GM13976 (cell line): ENCODE data around the gene NACAD.

Experiments used
- DNase-seq: peaks from one replicate; pipeline ENCODE4 v3.0.0; 2012; ENCODE audit warnings: low spot score
- in situ Hi-C: fragments of 300-500 bp; cut with MboI; formaldehyde crosslinking; loops from one replicate; pipeline ENCODE4 v1.12.0; 2022; ENCODE audit warnings: low sequenced_read_pairs, mixed read lengths, inconsistent platforms; ENCODE audit not compliant: unreplicated experiment
- TF ChIP-seq, protein P1 (sequence below): IDR thresholded peaks from 2 replicates; pipeline ENCODE4 v1.5.1; 2012; ENCODE audit warnings: borderline replicate concordance, mild to moderate bottlenecking; ENCODE audit not compliant: insufficient read depth; ENCODE audit errors: extremely low read depth, missing control alignments, control extremely low read depth

NACAD gene

DNA sequence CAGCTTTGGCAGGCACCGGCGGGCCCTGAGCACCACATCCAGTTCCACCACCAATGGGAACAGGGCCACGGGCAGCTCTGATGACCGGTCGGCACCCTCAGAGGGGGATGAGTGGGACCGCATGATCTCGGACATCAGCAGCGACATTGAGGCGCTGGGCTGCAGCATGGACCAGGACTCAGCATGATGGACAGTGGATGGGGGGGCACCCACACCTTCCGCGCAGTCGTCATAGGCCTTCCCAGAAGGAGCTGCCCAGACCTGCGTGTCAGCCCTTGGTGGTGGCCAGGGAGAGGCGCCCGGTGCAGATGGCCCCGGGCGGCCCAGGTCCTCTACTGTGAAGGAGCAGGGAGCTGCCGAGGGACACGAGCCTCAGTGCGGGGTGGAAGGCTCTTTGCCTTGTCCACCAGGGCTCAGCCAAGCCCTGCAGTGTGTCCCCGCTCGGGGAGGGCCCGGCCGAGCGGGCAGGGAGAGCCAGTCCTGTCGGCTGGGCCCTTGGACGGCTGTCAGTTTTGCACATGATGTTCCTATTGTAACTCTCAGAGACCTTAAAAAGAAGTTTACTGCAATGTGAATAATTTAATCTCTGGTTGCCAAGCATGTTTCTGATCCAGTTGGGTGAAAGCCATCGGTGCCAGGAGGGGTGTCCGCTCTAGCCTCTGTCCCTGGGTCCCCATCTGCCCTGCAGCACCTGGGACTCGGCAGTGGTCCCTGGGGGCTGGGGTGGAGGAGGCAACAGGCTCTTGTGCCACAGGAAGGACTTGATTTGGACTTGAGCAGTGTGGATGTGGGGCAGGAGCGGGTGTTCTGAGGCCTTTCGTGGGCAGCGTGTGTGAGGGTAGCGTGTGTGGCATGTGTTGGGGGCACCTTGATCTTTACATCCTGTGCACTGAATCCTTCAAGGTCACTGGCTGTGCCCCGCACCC is 12.6 kb downstream of the NACAD start:
- in situ Hi-C loops, result no loop called here
- no peak for DNase-seq
- TF ChIP-seq, protein P1, sequence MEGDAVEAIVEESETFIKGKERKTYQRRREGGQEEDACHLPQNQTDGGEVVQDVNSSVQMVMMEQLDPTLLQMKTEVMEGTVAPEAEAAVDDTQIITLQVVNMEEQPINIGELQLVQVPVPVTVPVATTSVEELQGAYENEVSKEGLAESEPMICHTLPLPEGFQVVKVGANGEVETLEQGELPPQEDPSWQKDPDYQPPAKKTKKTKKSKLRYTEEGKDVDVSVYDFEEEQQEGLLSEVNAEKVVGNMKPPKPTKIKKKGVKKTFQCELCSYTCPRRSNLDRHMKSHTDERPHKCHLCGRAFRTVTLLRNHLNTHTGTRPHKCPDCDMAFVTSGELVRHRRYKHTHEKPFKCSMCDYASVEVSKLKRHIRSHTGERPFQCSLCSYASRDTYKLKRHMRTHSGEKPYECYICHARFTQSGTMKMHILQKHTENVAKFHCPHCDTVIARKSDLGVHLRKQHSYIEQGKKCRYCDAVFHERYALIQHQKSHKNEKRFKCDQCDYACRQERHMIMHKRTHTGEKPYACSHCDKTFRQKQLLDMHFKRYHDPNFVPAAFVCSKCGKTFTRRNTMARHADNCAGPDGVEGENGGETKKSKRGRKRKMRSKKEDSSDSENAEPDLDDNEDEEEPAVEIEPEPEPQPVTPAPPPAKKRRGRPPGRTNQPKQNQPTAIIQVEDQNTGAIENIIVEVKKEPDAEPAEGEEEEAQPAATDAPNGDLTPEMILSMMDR, result no peak

- in situ Hi-C loops, result no loop called here
- DNase-seq, result no peak
- TF ChIP-seq, protein P1, result no peak
Observed at GRCh38 chr7:45075355-45075644, 13.5 kb downstream of the NACAD start.

DNA sequence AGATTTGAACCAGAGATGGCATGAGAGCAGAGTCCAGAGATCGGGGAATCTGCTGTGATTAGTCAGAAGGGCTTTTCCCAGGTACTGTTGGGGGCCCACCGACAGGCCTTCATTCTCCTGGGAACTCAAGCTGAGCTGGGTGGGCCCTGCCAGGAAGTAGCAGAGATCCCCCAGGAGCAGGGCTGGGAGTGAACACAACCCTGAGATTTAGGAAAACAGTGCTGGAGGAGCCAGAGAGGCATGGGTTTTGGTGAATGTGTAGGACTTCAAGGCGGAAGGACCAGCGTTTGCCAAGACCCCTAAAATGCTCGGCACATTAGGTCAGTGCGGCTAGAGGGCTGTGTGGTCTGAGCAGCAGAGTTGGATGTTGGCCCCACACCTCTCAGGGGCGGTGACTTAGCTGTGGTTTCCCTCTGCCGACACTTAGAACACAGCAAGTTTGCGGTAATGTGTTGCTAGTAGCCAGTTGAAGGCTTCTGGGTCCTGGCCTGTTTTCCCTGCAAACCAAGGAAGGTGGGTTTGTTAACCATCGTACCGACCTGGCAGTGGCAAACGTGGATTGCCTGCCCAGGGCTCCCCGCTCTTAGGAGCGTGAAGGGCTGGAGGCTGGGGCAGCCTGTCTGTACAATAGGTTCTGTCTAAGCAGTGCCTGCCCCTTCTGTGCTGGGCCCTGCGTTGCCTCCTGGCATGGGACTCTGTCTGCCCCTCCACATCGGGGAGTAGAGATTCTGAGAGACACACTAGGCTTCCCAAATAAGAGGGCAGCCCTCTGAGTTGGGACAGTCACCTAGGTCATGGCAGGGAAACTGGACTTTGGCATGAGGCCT is 14.0 kb downstream of the NACAD start:
- TF ChIP-seq, protein P1, result no peak

GRCh38 chr7:45073786-45074527 is 14.8 kb downstream of the NACAD start:
- in situ Hi-C loops, result no loop called here
- TF ChIP-seq, protein P1, result no peak
- peak; percentile 27 for DNase-seq

More for the DNA sequence above, 14.0 kb downstream of the NACAD start:
- in situ Hi-C loops, result no loop called here
- DNase-seq, result no peak

DNA sequence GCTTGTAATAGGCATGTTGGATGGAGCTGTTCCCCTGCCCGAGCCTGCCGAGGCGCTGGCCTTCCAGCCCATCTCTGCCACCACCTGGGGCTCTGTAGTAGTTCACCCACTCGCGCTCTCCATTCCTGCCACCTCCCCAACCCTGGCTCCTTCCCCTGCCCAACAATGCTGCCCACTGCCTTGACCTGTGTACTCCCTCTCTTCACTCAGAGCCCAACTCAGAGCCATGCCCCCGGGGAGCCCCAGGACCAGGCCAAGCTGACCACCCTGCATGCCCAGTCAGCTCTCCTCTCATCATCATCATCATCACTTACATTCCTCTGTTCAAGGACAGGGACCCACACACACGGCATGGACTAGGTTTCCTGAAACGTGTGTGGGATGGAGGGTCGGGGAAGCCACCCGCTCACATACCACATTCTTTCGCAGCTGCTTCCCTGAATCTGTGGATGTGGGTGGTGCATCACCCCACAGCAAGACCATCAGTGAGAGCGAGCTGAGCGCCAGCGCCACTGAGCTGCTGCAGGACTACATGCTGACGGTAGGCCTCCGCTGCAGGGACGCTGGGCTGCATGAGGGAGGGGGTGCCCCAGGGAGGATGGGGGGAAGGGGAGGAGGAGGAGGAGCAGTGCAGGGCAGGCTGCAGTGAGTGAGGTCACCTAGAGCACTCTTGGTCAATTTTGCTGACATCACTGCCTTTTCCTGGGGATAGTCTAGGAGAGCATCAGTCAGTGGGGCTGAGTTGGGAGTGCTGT is 15.6 kb downstream of the NACAD start:
- no peak for DNase-seq

More for the DNA sequence above, 15.6 kb downstream of the NACAD start:
- TF ChIP-seq, protein P1, result no peak
- in situ Hi-C loops, result no loop called here
